HepG2 (cell line): Measurements from ENCODE around the gene ITGB5. TPM values are rescaled to one million over a fixed set of nuclear protein-coding genes. Genes with fewer than 3 reads are reported as not detected.
A peak's percentile ranks its signal among the peaks of the same experiment; 100 is the strongest.

Experiments used
- EEA1 ChIP-seq: sonication (generic); formaldehyde crosslinking; IDR thresholded peaks from 2 replicates; pipeline ENCODE4 v1.5.1; 2020; ENCODE audit warnings: mild to moderate bottlenecking, missing genetic modification reagents, borderline replicate concordance
- FOSL2 ChIP-seq: sonication (generic); formaldehyde crosslinking; IDR thresholded peaks from 2 replicates; pipeline ENCODE4 v1.4.0; 2020; ENCODE audit warnings: missing genetic modification reagents
- FOXO1 ChIP-seq: sonication (generic); formaldehyde crosslinking; IDR thresholded peaks from 2 replicates; pipeline ENCODE4 v1.4.0; 2020; ENCODE audit warnings: missing genetic modification reagents
- SATB2 ChIP-seq: sonication (generic); formaldehyde crosslinking; IDR thresholded peaks from 2 replicates; pipeline ENCODE4 v1.5.0; 2020; ENCODE audit warnings: missing genetic modification reagents
- ZNF644 ChIP-seq: IDR thresholded peaks from 2 replicates; pipeline ENCODE4 v1.6.1; 2016; ENCODE audit warnings: low read depth
- ZNF737 ChIP-seq: sonication (generic); formaldehyde crosslinking; IDR thresholded peaks from 2 replicates; pipeline ENCODE4 v1.5.0; 2020; ENCODE audit warnings: missing genetic modification reagents, mild to moderate bottlenecking, borderline replicate concordance
- polyA plus RNA-seq, 8 experiments: library from polyadenylated mRNA; depleted of rRNA in 3 of 8; stranded (reverse) in 7 of 8; unstranded in 1 of 8; fragments of >200 nt; fragmentation: Illumina TruSeq in 4 of 8; extraction: Trizol in 4 of 8; gene quantifications; 2 replicates each; pipeline versions ENCODE4 v1.2.1 to v1.2.3, GENCODE V29; 2011 to 2016; ENCODE audit warnings: low read depth in 4 of 8, missing spikeins in 1 of 8, mixed read lengths in 1 of 8; ENCODE audit not compliant: insufficient read depth in 1 of 8
- total RNA-seq, 5 experiments: library from RNA; depleted of rRNA; stranded (reverse); fragments of >200 nt; fragmentation: Illumina TruSeq; extraction: Trizol; gene quantifications; 2 replicates each; pipeline ENCODE4 v1.2.3, GENCODE V29; 2016; ENCODE audit warnings: low read depth in 1 of 5
- TF ChIP-seq, protein P1 (sequence below): sonication (generic); formaldehyde crosslinking; IDR thresholded peaks from 2 replicates; pipeline ENCODE4 v1.5.0; 2020; ENCODE audit warnings: mild to moderate bottlenecking, missing genetic modification reagents, borderline replicate concordance
- TF ChIP-seq, protein P2 (sequence below): sonication (generic); formaldehyde crosslinking; IDR thresholded peaks from 2 replicates; pipeline ENCODE4 v1.5.0; 2020; ENCODE audit warnings: missing genetic modification reagents

The ITGB5 gene
- total and polyA plus RNA-seq, 2 of the 13 experiments (the other 11 are each of a cell fraction or from before 2014, with no cell fraction given), result 74.1 to 343 TPM

DNA sequence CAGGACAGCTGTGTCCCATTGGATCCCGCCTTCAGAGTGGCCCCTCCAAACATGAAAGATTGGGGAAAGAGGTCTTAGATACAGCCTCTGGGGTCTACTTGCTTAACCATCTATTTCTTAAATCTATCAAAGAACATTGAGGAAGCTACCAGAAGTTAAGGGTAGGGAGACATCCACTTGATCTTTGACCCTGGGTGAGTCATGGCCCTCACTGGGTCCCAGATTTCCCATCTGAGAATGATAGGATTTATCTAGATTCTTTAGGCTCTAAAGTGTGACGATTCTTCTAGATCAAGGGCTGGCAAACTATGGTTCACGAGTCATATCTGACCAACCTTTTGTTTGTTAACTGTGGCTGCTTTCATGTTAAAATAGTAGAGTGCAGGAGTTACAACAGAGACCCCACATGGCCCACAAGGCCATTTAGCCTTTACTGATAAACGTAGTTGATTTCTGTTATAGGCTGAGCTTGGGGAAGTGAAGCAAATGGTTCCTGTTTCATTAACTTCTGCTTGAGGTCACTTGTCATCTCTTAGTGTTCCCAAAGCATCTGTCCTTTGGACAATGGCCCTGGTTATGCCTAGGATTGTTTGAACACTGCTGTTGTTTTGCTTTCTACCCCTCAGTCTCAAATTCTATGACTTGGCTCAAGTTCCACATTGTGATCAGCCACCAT is 39.4 kb upstream of the ITGB5 start (continued):
- TF ChIP-seq, protein P1, sequence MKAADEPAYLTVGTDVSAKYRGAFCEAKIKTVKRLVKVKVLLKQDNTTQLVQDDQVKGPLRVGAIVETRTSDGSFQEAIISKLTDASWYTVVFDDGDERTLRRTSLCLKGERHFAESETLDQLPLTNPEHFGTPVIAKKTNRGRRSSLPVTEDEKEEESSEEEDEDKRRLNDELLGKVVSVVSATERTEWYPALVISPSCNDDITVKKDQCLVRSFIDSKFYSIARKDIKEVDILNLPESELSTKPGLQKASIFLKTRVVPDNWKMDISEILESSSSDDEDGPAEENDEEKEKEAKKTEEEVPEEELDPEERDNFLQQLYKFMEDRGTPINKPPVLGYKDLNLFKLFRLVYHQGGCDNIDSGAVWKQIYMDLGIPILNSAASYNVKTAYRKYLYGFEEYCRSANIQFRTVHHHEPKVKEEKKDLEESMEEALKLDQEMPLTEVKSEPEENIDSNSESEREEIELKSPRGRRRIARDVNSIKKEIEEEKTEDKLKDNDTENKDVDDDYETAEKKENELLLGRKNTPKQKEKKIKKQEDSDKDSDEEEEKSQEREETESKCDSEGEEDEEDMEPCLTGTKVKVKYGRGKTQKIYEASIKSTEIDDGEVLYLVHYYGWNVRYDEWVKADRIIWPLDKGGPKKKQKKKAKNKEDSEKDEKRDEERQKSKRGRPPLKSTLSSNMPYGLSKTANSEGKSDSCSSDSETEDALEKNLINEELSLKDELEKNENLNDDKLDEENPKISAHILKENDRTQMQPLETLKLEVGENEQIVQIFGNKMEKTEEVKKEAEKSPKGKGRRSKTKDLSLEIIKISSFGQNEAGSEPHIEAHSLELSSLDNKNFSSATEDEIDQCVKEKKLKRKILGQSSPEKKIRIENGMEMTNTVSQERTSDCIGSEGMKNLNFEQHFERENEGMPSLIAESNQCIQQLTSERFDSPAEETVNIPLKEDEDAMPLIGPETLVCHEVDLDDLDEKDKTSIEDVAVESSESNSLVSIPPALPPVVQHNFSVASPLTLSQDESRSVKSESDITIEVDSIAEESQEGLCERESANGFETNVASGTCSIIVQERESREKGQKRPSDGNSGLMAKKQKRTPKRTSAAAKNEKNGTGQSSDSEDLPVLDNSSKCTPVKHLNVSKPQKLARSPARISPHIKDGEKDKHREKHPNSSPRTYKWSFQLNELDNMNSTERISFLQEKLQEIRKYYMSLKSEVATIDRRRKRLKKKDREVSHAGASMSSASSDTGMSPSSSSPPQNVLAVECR (CRISPR knock-in tag), result no peak
- TF ChIP-seq FOXO1 (CRISPR knock-in tag) (no peak), ZNF644 (CRISPR knock-in tag) (peak; percentile 15; the same call in 1 of the 2 replicates), EEA1 (CRISPR knock-in tag) (no peak), FOSL2 (CRISPR knock-in tag) (peak; percentile 45), SATB2 (no peak), ZNF737 (CRISPR knock-in tag) (no peak)
- TF ChIP-seq, protein P2, sequence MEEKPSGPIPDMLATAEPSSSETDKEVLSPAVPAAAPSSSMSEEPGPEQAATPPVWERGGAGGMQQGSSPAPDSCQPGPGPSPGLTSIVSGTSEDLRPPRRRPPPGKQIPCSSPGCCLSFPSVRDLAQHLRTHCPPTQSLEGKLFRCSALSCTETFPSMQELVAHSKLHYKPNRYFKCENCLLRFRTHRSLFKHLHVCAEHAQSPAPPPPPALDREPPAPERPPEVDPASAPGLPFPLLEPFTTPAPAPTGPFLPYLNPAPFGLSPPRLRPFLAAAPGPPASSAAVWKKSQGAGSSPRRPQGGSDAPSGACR (CRISPR knock-in tag), result no peak
